HEK293 (cell line): ENCODE results near the gene TUBGCP6.
"Not testable (repeated sequence)": the region's sequence is repeated elsewhere in the genome, so short reads cannot be mapped to it uniquely, and the experiment has no call there.

Source experiments
- BCL11A ChIP-seq: fragments of 450-650 bp; formaldehyde crosslinking; IDR thresholded peaks from 2 replicates; pipeline ENCODE4 v1.5.1; 2016; ENCODE audit warnings: low read depth, missing biosample characterization, missing genetic modification characterization
- CTCF ChIP-seq: fragments of 450-650 bp; formaldehyde crosslinking; IDR thresholded peaks from 2 replicates; pipeline ENCODE4 v1.5.1; 2016; ENCODE audit warnings: missing biosample characterization, missing genetic modification characterization
- SALL2 ChIP-seq: fragments of 450-650 bp; formaldehyde crosslinking; IDR thresholded peaks from 2 replicates; pipeline ENCODE4 v1.5.0; 2017; ENCODE audit warnings: missing biosample characterization, mild to moderate bottlenecking, missing genetic modification characterization, borderline replicate concordance
- ZBTB17 ChIP-seq: fragments of 450-650 bp; formaldehyde crosslinking; IDR thresholded peaks from 2 replicates; pipeline ENCODE4 v1.5.1; 2016; ENCODE audit warnings: missing biosample characterization, missing genetic modification characterization
- ZNF155 ChIP-seq: fragments of 450-650 bp; formaldehyde crosslinking; IDR thresholded peaks from 2 replicates; pipeline ENCODE4 v1.5.1; 2016; ENCODE audit warnings: missing biosample characterization, missing genetic modification characterization
- ZNF157 ChIP-seq: fragments of 450-650 bp; formaldehyde crosslinking; IDR thresholded peaks from 2 replicates; pipeline ENCODE4 v1.5.1; 2016; ENCODE audit warnings: missing biosample characterization, missing genetic modification characterization
- ZNF266 ChIP-seq: fragments of 450-650 bp; formaldehyde crosslinking; IDR thresholded peaks from 2 replicates; pipeline ENCODE4 v1.5.1; 2016; ENCODE audit warnings: missing biosample characterization, missing genetic modification characterization, low read depth
- ZNF768 ChIP-seq: fragments of 450-650 bp; formaldehyde crosslinking; IDR thresholded peaks from 2 replicates; pipeline ENCODE4 v1.5.1; 2018; ENCODE audit warnings: missing biosample characterization, mild to moderate bottlenecking, missing genetic modification characterization
- ZSCAN16 ChIP-seq: fragments of 450-650 bp; formaldehyde crosslinking; IDR thresholded peaks from 2 replicates; pipeline ENCODE4 v1.5.1; 2016; ENCODE audit warnings: missing biosample characterization, missing genetic modification characterization
- TF ChIP-seq, protein P1 (sequence below): fragments of 450-650 bp; formaldehyde crosslinking; IDR thresholded peaks from 2 replicates; pipeline ENCODE4 v1.5.1; 2016; ENCODE audit warnings: missing biosample characterization, missing genetic modification characterization
- TF ChIP-seq, protein P2 (sequence below): fragments of 450-650 bp; formaldehyde crosslinking; IDR thresholded peaks from 2 replicates; pipeline ENCODE4 v1.5.1; 2017; ENCODE audit warnings: missing biosample characterization, mild to moderate bottlenecking, missing genetic modification characterization, moderate library complexity
- TF ChIP-seq, protein P3 (sequence below): fragments of 450-650 bp; formaldehyde crosslinking; IDR thresholded peaks from 2 replicates; pipeline ENCODE4 v1.5.1; 2016; ENCODE audit warnings: missing biosample characterization, missing genetic modification characterization

DNA sequence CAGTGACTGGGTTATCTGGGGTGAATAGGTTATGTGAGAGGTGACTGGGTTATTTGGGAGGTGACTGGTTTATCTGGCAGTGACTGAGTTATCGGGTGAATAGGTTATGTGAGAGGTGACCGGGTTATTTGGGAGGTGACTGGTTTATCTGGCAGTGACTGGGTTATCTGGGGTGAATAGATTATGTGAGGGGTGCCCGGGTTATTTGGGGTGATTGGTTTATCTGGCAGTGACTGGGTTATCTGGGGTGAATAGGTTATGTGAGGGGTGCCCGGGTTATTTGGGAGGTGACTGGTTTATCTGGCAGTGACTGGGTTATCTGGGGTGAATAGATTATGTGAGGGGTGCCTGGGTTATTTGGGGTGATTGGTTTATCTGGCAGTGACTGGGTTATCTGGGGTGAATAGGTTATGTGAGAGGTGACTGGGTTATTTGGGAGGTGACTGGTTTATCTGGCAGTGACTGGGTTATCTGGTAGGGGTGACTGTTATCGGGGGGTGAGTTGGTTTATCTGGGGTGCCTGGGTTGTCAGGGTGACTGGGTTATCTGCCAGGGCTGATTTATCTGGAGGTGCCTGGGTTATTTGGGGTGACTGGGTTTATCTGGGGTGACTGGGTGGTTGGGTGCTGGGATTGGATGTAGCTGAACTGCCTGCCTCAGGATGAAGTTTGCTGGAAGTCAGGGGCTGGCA is 76.2 kb downstream of the TUBGCP6 start:
- TF ChIP-seq ZNF768, ZNF266, ZNF157, BCL11A, CTCF, ZNF155, SALL2, ZBTB17, ZSCAN16 (tag by site-specific recombination): not testable (repeated sequence)
- TF ChIP-seq, protein P1, sequence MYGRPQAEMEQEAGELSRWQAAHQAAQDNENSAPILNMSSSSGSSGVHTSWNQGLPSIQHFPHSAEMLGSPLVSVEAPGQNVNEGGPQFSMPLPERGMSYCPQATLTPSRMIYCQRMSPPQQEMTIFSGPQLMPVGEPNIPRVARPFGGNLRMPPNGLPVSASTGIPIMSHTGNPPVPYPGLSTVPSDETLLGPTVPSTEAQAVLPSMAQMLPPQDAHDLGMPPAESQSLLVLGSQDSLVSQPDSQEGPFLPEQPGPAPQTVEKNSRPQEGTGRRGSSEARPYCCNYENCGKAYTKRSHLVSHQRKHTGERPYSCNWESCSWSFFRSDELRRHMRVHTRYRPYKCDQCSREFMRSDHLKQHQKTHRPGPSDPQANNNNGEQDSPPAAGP = not testable (repeated sequence)
- TF ChIP-seq, protein P2, sequence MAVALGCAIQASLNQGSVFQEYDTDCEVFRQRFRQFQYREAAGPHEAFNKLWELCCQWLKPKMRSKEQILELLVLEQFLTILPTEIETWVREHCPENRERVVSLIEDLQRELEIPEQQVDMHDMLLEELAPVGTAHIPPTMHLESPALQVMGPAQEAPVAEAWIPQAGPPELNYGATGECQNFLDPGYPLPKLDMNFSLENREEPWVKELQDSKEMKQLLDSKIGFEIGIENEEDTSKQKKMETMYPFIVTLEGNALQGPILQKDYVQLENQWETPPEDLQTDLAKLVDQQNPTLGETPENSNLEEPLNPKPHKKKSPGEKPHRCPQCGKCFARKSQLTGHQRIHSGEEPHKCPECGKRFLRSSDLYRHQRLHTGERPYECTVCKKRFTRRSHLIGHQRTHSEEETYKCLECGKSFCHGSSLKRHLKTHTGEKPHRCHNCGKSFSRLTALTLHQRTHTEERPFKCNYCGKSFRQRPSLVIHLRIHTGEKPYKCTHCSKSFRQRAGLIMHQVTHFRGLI = not testable (repeated sequence)
- TF ChIP-seq, protein P3, sequence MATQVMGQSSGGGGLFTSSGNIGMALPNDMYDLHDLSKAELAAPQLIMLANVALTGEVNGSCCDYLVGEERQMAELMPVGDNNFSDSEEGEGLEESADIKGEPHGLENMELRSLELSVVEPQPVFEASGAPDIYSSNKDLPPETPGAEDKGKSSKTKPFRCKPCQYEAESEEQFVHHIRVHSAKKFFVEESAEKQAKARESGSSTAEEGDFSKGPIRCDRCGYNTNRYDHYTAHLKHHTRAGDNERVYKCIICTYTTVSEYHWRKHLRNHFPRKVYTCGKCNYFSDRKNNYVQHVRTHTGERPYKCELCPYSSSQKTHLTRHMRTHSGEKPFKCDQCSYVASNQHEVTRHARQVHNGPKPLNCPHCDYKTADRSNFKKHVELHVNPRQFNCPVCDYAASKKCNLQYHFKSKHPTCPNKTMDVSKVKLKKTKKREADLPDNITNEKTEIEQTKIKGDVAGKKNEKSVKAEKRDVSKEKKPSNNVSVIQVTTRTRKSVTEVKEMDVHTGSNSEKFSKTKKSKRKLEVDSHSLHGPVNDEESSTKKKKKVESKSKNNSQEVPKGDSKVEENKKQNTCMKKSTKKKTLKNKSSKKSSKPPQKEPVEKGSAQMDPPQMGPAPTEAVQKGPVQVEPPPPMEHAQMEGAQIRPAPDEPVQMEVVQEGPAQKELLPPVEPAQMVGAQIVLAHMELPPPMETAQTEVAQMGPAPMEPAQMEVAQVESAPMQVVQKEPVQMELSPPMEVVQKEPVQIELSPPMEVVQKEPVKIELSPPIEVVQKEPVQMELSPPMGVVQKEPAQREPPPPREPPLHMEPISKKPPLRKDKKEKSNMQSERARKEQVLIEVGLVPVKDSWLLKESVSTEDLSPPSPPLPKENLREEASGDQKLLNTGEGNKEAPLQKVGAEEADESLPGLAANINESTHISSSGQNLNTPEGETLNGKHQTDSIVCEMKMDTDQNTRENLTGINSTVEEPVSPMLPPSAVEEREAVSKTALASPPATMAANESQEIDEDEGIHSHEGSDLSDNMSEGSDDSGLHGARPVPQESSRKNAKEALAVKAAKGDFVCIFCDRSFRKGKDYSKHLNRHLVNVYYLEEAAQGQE (tag by site-specific recombination) = not testable (repeated sequence)
